Activated naive CD4-positive, alpha-beta T cell (primary cell): ENCODE measurements around the gene VPS37D.
"Not testable (repeated sequence)": the region's sequence is repeated elsewhere in the genome, so short reads cannot be mapped to it uniquely, and the experiment has no call there.

Source experiments
- DNase-seq, 4 experiments: peaks; one replicate each; lab custom pipeline; 2025; lab: John Stamatoyannopoulos, UW

VPS37D gene

DNA sequence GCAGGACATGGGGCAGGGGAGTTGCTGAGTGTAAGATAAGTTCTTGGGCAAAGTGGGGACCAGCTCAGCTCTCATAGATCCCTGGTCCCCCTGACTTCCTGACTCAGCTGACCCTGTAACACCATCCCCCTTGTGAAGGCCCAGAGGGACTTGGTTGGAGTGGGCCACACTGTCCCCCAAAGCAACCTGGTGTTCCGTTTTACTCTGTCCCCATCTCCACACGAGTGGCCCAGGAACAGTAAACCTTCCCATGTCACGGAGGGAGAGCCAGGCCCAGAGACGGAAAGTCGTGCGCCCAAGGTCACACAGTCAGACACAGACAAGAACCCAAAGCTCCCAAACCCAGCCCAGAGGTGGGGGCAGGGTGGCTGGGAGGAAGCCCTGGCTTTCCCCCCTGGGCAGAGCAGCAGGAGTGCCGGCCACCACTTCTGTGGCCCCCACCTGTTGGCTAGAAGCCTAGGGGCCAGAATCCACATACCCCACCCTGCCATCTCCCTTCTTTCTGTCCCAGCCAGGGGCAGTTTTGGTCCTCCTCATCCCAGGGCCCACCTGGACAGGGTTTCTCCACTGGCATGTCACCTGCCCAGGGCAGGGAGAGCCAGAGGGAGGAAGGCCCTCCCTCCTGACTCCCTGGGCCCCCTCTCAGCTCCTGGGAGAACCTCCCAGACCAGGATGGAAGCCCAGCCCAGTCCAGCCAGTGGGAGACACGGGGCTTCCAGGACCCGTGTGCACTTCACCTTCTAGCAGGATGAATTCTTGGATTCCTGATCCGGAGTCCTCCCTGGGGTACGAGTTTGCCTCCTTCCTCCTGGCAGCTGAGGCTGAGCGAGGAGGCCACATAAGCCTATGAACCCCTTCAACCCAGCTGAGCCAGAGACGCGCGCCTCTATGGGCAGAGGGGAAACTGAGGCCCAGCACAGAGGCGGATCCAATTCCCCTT, 20.6 kb upstream of the VPS37D start:
- no peak for DNase-seq

DNA sequence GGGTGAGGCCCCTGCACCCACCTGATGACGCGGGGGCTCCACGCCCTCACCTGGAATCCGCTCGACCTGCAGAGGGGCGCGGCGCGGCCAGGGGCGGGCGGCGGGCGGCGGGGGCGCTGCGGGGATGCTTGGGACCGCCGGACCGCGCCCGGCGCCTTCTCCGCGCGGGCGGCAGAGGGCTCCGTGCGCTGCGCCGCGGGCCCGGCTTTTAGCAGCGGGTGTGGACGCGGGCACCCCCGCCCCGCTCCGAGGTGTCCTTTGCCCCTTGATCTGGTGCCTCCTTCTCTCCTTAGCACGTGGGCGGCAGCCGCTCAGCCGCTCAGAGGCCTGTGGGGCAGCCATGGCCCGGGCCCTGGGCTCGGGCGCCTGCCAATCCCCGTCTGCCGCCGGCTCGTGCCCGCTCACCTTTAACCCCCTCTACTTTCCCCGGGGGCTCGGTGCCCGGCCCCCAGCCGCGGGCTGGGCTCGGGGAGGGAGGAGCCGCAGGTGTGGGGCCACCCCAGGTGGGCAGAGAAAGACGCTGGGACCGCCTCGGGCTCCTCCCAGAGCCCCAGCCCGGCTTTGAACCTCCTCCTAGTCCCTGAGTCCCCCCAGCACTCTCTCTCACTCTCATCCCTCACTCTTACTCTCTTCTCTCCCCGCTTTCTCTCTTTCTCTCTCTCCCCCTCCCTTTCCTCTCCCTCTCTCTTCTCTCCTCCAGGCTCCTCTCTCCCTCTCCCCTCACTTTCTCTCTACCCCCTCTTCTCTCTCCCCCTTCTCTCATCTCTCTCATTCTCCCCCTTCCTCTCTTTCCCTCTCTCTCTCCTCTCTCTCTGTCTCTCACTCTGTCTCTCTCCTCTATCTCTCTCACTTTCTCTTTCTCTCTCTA, 19.7 kb upstream of the VPS37D start:
- DNase-seq = peak in 1 of 4 experiments; percentile 23

DNA sequence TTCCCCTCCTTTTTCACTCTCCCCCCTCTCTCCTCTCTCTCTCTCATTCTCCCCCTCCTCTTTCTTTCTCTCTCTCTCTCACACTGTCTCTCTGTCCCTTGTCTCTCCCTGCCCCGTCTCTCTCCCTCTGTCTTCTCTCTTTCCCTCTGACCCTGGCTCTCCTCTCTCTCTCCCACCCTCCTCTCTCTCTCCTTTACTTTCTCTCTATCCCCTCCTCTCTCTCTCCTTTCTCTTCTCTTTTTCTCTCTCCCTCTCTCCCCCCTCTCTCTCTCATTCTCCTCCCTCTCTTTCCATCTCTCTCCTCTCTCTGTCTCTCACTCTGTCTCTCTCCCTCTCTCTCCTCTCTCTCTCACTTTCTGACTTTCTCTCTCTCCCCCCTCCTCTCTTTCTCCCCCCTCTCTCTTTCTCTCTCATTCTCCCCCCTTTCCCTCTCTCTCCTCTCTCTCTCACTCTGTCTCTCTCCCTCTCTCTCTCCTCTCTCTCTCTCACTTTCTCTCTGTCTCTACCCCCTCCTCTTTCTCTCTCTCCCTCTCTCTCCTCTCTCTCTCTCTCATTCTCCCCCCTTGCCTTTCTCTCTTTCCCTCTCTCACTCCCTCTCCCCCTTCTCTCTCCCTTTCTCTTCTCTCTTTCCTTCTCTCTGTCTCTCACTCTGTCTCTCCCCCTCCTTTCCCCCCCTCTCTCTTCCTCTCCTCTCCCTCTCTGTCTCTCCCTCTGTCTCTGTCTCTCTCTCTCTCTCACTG, 18.9 kb upstream of the VPS37D start:
- no peak for DNase-seq

DNA sequence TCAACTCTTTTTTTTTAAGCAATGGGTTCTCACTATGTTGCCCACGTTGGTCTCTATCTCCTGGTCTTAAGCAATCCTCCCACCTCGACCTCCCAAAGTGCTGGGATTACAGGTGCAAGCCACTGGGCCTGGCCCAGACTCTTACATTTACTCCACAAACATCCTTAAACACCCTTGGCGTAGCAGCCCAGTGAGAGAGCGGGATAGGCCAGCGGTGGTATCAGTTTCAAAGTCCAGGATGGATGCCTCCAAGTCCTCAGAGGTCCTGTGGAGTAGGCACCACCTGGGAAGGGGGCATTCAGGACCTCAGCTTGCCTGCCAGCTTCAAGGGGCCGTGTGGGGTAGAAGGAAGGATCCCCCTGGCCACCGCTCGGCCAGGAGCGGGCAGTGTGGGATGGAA, 18.1 kb upstream of the VPS37D start:
- DNase-seq = no peak

- DNase-seq = no peak
These were observed 17.1 kb upstream of the VPS37D start for GRCh38 chr7:73650524-73650923.

- DNase-seq = no peak
These were observed 15.1 kb upstream of the VPS37D start for GRCh38 chr7:73652541-73652949.

- not testable (repeated sequence) for DNase-seq
These were observed 12.3 kb upstream of the VPS37D start for GRCh38 chr7:73655309-73655708.

DNA sequence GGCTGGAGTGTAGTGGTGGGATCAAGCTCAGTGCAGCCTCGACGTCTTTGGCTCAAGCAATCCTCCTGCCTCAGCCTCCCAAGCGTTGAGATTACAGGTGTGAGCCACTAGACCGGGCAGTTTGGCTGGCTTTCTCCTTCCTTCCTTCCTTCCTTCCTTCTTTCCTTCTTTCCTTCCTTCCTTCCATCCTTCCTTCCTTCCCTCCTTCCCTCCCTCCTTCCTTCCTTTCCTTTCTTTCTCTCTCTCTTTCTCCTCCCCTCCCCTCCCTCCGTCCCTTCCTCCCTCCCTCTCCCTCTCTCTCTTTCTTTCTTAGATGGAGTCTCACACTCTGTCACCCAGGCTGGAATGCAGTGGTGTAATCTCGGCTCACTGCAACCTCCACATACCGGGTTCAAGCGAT, 7.6 kb upstream of the VPS37D start:
- no peak for DNase-seq

- not testable (repeated sequence) for DNase-seq
These were observed 7.0 kb upstream of the VPS37D start for GRCh38 chr7:73660594-73660993.

- no peak for DNase-seq
These were observed 4.6 kb upstream of the VPS37D start for GRCh38 chr7:73663033-73663432.

DNA sequence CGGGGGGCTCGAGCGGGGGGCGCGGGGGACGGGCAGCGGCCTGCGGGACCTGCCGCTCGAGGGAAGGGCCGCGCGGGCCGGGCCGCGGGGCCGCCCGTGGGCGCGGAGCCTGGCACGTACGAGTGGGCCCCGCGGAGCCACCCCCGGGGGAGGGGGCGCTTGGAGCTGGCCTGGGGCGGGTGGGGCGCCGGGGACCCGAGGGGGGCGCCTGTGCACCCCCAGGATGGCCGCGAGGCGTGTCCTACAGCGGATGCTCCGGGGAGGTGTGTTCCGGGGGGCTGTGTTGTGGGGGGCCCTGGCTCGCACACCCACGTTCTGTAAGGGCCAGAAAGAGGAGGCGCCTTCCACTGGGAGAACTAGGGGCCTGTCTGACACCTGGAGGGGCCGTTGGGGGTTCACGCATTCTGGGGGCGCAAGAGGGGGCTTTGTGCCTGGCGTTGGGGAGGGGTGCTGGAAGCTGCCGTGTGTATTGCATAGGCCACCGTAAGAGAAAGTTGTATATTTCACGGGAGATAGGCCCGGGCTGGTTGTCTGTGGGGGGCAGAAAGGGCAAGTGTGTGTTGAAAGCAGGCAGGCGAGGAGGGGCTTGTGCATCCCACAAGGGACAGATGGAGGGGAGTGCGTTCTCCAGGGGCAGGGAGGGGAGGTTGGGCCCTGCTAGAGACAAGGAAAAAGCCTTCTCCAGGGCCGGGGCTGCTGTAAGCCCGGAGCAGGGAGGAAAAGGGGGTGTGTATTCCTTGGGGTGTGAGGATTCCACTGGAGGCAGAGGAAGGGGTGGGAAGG, 663 bp downstream of the VPS37D start:
- DNase-seq = peak in 1 of 4 experiments; percentile 13

- no peak for DNase-seq
These were observed 1.2 kb downstream of the VPS37D start for GRCh38 chr7:73668886-73669230.

GRCh38 chr7:73669288-73669701, 1.7 kb downstream of the VPS37D start:
- DNase-seq = no peak

DNA sequence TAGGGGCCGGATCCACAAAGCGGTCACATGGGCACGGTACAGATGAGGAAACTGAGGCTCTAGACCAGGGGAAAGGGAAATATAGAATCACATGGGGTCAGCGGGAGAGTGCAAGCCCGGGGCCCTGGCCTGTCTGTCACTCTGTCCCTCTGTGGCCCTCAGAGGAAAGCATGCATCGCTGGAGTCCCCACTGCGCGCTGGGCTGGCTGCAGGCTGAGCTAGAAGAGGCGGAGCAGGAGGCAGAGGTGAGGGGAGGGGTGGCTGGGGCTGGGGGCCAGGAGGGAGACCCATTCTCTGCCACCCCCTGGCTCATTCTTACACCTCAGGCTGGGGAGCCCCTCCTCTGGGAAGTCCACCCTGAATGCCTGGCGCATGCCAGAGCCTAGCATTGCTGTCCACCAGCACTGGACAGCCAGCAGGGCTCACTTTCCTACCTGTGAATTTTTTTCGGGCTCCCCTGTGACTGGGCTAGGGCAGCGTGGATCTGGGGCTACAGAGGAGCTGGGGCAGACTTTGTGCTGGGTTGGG, 2.3 kb downstream of the VPS37D start:
- DNase-seq = no peak

GRCh38 chr7:73671322-73671661, 3.7 kb downstream of the VPS37D start:
- no peak for DNase-seq

GRCh38 chr7:73671857-73672445, 4.3 kb downstream of the VPS37D start:
- no peak for DNase-seq

- DNase-seq = no peak
These were observed 7.0 kb downstream of the VPS37D start for GRCh38 chr7:73674468-73675124.

DNA sequence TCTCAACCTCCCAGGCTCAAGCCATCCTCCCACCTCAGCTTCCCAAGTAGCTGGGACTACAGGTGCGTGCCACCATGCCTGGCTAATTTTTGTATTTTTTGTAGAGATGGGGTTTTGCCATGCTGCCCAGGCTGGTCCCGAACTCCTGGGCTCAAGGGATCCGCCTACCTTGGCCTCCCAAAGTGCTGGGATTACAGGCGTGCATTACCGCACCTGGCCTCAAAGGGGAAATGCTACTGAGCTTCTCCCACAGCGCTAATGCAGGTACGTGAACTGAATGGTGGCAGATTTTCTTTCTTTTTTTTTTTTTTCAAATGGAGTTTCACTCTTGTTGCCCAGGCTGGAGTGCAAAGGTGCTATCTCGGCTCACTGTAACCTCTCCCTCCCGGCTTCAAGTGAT, 8.4 kb downstream of the VPS37D start:
- DNase-seq = not testable (repeated sequence)

GRCh38 chr7:73678862-73679261, 11.2 kb downstream of the VPS37D start:
- no peak for DNase-seq

DNA sequence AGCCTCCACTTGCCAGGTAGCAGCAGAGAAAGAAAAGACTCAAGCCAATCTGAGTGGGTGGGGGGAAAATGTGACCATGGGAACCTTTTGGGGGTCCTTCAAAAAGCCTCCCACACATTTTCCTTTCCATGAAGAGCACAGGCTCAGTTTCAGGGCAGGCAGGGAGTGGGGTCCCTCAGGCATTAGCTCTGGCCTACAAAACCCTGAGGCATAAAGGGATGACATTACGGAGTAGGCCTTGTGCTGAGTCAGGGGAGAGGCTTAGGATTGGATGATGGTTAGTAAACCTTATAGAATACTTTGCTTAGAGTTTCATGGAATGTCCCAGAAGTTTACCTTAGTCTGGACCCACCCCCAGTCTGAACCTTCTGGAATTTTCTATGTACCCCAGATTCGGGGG, 12.1 kb downstream of the VPS37D start:
- no peak for DNase-seq
